ENCODE data around the gene CD99. TPM values are rescaled to one million over a fixed set of nuclear protein-coding genes. Genes with fewer than 3 reads are reported as not detected.

Gene CD99
- total RNA-seq, 1 donor from 2014 or later, result 398 TPM

GRCh38 chrX:2697741-2698299, 6.7 kb downstream of the CD99 start:
- DNase-seq (ENCODE audit: low spot score), result no peak

- DNase-seq (ENCODE audit: low spot score), result no peak
These were observed 7.5 kb downstream of the CD99 start for GRCh38 chrX:2698604-2699003.

GRCh38 chrX:2699959-2700358, 8.9 kb downstream of the CD99 start:
- DNase-seq (ENCODE audit: low spot score), result no peak

- no peak for DNase-seq (ENCODE audit: low spot score)
These were observed 9.6 kb downstream of the CD99 start for GRCh38 chrX:2700405-2701320.

GRCh38 chrX:2701600-2701999, 10.5 kb downstream of the CD99 start:
- DNase-seq (ENCODE audit: low spot score), result no peak

- no peak for DNase-seq (ENCODE audit: low spot score)
These were observed 12.9 kb downstream of the CD99 start for GRCh38 chrX:2703991-2704369.

GRCh38 chrX:2705046-2705832, 14.1 kb downstream of the CD99 start:
- no peak for DNase-seq (ENCODE audit: low spot score)

GRCh38 chrX:2707334-2707760, 16.3 kb downstream of the CD99 start:
- DNase-seq (ENCODE audit: low spot score), result no peak

- no peak for DNase-seq (ENCODE audit: low spot score)
These were observed 16.9 kb downstream of the CD99 start for GRCh38 chrX:2708021-2708420.

GRCh38 chrX:2708592-2709188, 17.6 kb downstream of the CD99 start:
- DNase-seq (ENCODE audit: low spot score), result no peak

- DNase-seq (ENCODE audit: low spot score), result no peak
These were observed 18.5 kb downstream of the CD99 start for GRCh38 chrX:2709556-2709955.

GRCh38 chrX:2710041-2710840, 19.1 kb downstream of the CD99 start:
- DNase-seq (ENCODE audit: low spot score), result no peak

- DNase-seq (ENCODE audit: low spot score), result no peak
These were observed 20.3 kb downstream of the CD99 start for GRCh38 chrX:2711441-2711840.

GRCh38 chrX:2712428-2712827, 21.3 kb downstream of the CD99 start:
- DNase-seq (ENCODE audit: low spot score), result no peak

GRCh38 chrX:2712890-2713840, 22.1 kb downstream of the CD99 start:
- DNase-seq (ENCODE audit: low spot score), result no peak

- DNase-seq (ENCODE audit: low spot score), result no peak
These were observed 23.5 kb downstream of the CD99 start for GRCh38 chrX:2714551-2714950.

- DNase-seq (ENCODE audit: low spot score), result no peak
These were observed 24.0 kb downstream of the CD99 start for GRCh38 chrX:2715066-2715600.

GRCh38 chrX:2717312-2717711, 26.2 kb downstream of the CD99 start:
- no peak for DNase-seq (ENCODE audit: low spot score)

GRCh38 chrX:2718821-2719220, 27.7 kb downstream of the CD99 start:
- no peak for DNase-seq (ENCODE audit: low spot score)

Data from mesenteric fat pad (tissue), 1 donor.